Gastrocnemius medialis (tissue), 4 donors: Measurements from ENCODE around the gene MAMDC4.

ENCODE experiments used
- POLR2A ChIP-seq, 2 donors: fragments of 450-650 bp; IDR thresholded peaks; one replicate each; pipeline ENCODE4 v1.6.1; 2017; ENCODE audit warnings: antibody characterized with exemption in 2 of 2, mild to moderate bottlenecking in 2 of 2, moderate library complexity in 2 of 2
- TF ChIP-seq, protein P1 (sequence below), 5 experiments: fragments of 450-650 bp in 3 of 5; fragments of 200-600 bp in 2 of 5; sonication (generic) in 2 of 5; IDR thresholded peaks in 4 of 5; conservative IDR thresholded peaks in 1 of 5; 1 replicate in 4 of 5; 2 replicates in 1 of 5; pipeline ENCODE4 v1.5.1; 2016 to 2019; ENCODE audit warnings: antibody characterized with exemption in 5 of 5, mild to moderate bottlenecking in 3 of 5, moderate library complexity in 3 of 5

DNA sequence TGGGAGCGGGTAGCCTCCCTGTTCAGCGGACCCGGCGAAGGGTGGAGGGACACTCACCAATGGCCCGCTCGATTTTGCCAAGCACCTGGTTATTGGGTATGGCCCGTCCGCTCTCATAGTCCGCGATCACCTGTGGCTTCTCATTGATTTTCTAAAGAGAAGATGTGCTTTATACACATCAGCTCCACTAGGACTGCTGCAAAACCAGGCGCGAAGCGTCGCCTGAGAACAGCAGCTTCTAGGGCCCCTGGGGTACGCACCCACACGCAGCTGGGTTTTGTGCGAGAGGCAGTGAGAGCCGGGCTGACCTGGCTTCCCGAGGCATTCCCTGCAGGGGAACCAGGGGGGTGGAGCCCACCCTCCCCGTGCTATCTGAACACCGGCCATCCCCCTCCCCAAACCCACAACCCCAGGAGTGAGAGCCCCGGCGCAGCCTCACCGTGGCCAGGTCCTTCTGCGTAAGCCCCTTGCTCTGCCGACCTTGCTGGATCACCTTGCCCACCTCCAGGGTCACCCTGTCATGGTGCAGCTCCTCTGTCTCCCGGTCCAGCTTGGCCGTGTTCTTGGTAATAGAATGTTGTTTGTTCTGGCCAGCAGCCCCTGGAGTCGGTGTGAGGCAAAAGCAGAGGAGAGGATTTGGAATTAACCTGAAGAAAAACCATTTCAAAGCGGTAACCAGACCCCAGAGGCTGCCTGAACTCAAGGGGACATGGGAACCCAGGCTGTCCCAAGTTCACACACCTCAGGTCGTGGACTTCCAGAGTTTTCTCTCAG, 10.9 kb downstream of the MAMDC4 start:
- TF ChIP-seq, protein P1, sequence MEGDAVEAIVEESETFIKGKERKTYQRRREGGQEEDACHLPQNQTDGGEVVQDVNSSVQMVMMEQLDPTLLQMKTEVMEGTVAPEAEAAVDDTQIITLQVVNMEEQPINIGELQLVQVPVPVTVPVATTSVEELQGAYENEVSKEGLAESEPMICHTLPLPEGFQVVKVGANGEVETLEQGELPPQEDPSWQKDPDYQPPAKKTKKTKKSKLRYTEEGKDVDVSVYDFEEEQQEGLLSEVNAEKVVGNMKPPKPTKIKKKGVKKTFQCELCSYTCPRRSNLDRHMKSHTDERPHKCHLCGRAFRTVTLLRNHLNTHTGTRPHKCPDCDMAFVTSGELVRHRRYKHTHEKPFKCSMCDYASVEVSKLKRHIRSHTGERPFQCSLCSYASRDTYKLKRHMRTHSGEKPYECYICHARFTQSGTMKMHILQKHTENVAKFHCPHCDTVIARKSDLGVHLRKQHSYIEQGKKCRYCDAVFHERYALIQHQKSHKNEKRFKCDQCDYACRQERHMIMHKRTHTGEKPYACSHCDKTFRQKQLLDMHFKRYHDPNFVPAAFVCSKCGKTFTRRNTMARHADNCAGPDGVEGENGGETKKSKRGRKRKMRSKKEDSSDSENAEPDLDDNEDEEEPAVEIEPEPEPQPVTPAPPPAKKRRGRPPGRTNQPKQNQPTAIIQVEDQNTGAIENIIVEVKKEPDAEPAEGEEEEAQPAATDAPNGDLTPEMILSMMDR (IDR thresholded peaks at IDR 0.05 in 4 of 5, conservative IDR thresholded peaks at IDR 0.05 in 1 of 5): no peak
- no peak for TF ChIP-seq POLR2A (IDR thresholded peaks at IDR 0.05)
